GM12875 (cell line): ENCODE data around the gene MAGI2.

ENCODE experiments used
- H3K4me3 ChIP-seq: one replicate; pipeline ENCODE4 v1.5.1; 2011; ENCODE audit warnings: low read depth, low read length, control low read depth
- TF ChIP-seq, protein P1 (sequence below): IDR thresholded peaks from 2 replicates; pipeline ENCODE4 v1.5.1; 2011; ENCODE audit warnings: low read depth, mild to moderate bottlenecking, control low read depth, inconsistent platforms, low read length, moderate library complexity, borderline replicate concordance; ENCODE audit not compliant: insufficient read depth

The MAGI2 gene

DNA sequence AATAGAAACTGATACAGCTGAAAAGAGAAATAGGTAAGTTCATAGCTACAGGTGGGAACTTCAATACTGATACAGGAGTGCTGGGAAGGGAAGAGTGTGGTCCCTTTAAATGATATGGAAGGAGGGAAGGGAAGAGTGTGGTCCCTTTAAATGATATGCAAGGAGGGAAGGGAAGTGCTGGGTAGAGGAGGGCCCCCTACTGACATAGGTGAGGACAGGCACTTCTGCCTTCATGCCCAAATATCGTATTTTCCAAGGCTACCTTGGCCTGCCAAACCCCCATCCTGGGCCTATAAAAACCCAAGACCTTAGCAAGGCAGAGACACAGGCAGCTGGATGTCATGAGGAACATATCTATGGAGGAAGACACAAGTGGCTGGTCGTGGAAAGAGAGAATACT is 92.3 kb downstream of the MAGI2 start:
- TF ChIP-seq, protein P1, sequence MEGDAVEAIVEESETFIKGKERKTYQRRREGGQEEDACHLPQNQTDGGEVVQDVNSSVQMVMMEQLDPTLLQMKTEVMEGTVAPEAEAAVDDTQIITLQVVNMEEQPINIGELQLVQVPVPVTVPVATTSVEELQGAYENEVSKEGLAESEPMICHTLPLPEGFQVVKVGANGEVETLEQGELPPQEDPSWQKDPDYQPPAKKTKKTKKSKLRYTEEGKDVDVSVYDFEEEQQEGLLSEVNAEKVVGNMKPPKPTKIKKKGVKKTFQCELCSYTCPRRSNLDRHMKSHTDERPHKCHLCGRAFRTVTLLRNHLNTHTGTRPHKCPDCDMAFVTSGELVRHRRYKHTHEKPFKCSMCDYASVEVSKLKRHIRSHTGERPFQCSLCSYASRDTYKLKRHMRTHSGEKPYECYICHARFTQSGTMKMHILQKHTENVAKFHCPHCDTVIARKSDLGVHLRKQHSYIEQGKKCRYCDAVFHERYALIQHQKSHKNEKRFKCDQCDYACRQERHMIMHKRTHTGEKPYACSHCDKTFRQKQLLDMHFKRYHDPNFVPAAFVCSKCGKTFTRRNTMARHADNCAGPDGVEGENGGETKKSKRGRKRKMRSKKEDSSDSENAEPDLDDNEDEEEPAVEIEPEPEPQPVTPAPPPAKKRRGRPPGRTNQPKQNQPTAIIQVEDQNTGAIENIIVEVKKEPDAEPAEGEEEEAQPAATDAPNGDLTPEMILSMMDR, result peak; percentile 9; the same call in 1 of the 2 replicates
- no peak overlapping the region for H3K4me3 ChIP-seq

DNA sequence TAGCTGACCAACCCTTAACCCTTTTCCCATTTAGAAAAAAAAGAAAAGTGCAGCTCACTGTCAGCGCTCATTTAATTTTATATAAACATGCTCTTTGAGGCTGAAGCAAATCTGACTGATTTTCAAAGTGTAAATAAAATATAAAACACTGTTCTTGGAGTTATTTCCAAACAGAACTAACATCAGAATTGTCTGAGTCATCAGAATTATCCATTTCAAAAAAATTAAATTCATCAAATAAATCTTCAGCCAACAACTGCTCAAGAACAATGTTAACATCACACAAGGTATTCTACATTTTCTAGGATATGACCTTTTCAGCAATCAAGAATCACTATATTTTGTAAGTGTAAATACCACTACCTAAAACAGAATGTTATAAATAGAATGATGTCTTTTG is 93.6 kb downstream of the MAGI2 start:
- no peak overlapping the region for H3K4me3 ChIP-seq
- TF ChIP-seq, protein P1, result no peak

DNA sequence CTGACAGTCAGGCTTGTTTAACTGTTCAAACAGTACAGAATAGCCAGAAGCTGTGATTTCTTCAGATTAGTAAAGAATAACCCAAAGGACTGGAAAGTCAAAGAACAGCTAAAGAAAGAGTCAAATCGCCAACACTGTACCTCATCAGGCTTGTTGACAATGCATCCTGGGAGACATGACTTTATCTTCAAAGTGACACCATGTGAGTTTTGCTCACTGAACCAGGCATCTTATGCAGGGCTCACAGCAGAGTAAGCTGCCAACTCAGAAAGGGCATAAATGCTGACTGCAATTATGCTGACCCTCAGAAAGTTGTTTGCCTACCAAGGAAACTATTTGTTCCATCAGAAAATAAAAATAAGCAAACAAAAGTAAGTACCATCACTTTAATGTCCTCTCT is 96.4 kb downstream of the MAGI2 start:
- TF ChIP-seq, protein P1, result no peak
- no peak overlapping the region for H3K4me3 ChIP-seq

DNA sequence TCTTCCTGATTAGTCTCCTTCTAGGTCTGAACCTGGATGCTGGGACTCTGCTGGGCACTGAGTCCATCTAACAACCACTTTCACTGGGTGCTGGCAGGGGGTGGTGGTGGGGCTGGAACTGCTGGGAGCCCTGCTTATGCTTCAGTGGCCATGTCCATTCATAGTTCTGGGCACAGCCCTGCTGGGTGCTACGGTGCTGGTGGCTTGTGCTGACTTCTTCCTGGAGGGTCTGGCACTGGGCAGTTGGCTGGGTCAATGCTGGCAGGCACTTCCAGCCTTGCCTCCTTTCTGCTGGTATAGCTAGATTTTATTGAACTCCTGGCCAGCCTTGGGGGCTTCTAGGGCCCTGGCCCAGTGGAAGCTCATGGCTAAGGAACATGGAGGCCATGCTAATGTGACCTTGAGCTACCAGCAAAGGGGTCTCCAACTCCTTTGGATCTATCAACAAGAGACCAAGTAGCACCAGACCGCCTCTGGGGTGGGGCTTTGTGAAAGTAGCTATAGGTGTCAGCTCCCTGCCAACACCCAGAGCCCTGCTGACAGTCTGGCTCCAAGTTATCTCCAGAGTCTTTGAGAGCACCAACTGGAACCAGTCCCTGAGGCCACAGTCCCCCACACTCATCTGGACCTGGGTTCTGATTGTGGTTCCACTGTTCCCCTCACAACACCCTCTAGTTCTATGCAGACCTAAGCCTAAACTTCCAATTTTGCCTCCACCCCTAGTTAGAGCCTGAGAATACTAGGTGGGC is 99.6 kb downstream of the MAGI2 start:
- TF ChIP-seq, protein P1, result no peak
- H3K4me3 ChIP-seq, result no peak overlapping the region

DNA sequence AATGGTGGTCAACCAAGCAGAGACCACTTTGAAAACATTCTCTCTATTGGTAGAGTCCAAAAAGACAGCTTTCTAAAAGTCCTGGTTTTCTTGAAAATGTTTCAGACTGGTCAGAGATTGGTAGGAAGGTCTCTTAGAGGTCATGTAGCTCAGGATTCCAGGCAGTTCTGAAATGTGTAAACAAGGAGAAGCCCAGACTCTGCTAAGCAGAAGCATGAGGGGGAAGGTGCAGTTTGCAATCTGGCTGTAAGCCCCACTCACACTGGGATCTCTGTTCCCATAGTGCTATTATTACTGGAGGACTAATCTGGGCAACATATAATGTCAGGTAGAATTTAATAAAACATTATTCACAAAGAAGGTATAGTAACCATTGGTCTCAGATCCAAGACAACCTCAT is 101.1 kb downstream of the MAGI2 start:
- TF ChIP-seq, protein P1, result no peak

DNA sequence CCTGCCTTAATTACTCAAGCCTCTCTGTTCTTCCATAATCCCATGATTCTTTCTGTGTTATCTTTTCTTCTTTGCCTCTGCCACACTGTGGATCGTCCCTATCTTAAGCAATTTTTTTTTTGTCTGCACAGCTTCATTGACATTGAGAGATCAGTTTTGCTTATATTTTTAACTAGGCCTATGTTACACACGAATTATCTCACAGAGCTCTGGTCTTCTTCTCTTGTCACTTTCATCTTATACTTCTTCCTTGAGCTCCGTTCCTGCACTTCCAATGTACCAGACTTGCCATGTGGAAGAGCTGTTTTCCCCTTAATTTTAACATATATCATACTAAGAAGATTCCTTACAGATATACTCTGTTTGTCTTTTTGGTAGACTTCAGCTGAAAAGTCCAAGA is 106.1 kb downstream of the MAGI2 start:
- no peak overlapping the region for H3K4me3 ChIP-seq
- TF ChIP-seq, protein P1, result no peak

More for the DNA sequence above, 101.1 kb downstream of the MAGI2 start:
- no peak overlapping the region for H3K4me3 ChIP-seq

DNA sequence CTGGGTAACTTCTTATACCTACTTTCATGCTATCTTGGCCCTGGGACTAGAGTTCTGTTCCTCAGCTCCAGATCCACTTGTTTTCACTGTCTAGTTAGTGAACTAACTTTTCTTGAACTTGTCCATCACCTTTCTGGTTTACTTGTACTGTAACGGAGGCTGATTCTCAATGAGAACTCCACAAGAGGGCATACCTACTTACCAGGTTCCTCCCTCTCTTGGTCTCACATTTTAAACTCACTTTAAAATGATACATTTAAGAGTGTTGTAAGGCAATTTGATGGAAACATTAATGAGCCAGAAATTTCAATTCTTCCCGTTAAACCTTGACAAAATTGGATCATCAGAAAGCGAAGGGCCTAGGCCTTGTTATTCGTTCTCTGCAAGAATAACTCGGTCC is 111.6 kb downstream of the MAGI2 start:
- TF ChIP-seq, protein P1, result no peak
- H3K4me3 ChIP-seq, result no peak overlapping the region
